GM18861 (cell line): Measurements from ENCODE around the gene VAMP5.

Experiments
- ATAC-seq: cut with Tn5 transposase; IDR thresholded peaks from one replicate; pipeline ENCODE4 v1.9.1; 2021; ENCODE audit not compliant: unreplicated experiment

Gene VAMP5

DNA sequence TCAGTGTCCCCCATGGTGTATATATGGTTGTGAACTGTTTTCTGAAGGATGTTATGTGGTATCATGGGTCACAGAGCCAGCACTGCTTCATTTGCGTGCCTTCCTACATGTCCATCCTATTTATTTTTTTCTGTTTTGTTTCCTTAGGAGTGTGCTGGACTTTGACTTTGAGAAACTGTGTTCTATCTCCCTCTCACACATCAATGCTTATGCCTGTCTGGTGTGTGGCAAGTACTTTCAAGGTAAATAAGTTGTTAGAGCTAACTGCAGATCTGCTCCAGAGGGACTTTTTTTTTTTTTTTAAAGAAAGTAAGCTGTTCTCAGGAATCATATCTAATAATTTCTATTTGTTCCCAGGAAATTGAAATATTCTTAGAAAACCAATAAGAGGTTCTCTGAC, 37.1 kb downstream of the VAMP5 start:
- no peak for ATAC-seq

DNA sequence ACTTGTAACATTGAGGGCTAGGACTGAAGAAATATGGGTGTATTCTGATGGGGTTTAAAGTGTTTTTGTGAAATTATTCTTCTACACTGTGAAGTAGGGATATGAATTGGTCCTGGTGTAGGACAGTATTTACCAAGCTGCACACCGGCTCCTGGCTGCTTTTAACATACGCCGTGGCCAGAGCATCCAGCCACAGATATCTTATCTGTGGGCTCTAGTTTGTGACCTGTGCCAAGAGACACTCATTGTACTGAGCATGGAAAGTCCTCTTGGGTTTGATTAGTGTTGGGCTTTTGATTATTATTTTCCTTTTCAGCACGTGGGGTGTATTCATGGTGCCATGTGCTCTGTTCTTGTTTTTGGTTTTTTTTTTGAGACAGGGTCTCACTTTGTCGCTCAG, 39.8 kb downstream of the VAMP5 start:
- ATAC-seq: no peak

DNA sequence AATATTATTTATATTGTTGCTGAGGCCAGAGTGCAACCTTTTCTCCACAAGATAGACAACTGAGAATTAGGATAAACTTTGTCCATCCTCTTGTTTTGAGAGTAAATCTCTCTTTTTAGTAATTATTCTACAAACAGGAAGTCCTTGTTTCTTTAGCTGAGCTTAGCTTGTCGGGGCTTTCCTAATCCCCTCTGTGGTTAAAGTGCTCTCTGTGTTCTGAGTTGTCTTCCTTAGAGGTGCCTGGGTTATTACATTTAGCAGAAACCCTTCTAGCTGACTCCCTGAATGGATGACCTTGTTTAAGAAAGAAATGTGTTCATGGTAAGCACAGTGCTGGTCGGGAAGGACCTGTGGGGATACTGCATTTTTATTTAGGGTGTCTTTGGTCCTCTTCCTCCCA, 44.4 kb downstream of the VAMP5 start:
- ATAC-seq: peak; percentile 57

DNA sequence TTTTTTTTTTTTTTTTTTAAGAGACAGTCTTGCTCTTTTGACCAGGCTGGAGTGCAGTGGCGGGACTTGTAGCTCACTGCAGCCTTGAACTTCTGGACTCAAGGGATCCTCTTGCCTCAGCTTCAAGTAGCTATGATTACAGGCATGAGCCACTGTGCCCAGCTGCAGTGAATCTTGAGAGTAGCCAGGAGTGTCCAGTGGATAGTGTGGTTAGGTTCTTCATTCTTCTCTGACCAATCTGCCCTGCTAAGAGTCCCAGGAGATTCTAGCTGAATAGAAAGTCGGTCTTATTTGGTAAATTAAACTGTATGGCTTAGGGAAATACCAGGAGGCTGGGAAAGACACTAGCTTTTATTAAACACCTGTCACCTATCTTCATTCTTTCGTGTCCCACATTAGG, 47.1 kb downstream of the VAMP5 start:
- ATAC-seq: no peak

DNA sequence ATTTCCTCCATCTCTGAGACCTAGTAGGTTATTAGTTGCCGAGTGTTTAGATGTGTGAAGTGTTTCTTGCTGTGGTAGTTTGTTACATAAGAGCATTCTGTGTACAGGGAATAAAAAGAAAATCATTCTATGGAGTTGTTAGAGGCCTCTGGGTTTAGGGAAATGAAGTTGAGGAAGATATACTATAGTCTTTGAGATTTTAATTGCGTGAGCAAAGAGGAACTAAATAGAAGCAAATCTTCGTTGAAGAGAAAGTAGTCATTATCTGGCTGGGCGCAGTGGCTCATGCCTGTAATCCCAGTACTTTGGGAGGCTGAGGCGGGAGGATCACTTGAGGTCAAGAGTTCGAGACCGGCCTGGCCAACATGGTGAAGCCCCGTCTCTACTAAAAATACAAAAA, 50.8 kb downstream of the VAMP5 start:
- ATAC-seq: no peak

DNA sequence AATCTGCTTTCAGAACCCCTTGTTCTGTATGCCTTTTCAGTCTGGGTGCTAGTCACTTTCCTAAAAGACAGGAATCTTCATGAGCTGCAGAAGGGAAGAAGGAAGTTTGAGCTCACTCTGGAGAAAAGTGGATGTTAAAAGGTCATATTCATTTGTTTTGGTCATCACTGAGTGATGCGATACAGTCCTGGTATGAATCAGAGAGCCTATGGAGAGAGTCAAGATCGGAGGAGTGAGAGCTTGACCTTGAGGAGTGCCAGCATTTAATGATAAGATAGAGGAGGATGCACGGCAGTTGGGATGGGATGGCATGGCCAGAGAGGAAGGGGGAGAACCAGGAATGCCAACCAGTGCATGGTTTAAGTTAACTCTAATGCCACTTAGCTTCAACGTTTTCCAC, 51.4 kb downstream of the VAMP5 start:
- ATAC-seq: no peak

DNA sequence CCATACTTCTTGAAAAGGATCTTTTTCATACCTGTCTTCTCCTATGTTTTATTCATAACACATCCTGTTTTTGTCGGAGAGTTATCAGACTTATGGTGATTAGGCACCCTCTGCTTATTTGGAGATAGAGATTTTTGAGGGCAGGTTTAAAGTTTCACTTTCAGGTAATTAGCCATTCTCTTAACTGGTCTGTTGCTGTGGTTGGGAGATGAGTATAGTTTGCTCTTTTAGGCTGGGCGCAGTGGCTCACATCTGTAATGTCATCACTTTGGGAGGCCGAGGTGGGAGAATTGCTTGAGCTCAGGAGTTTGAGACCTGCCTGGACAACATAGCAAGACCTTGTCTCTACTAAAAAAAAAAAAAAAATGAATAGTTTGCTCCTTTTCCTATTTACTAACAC, 58.5 kb downstream of the VAMP5 start:
- ATAC-seq: no peak
